Testis (tissue), 2 donors: ENCODE data around the gene NPLOC4.

Experiments
- CTCF ChIP-seq, 3 experiments: fragments of 450-650 bp in 2 of 3; fragments of 200-600 bp in 1 of 3; sonication (generic) in 1 of 3; IDR thresholded peaks; one replicate each; pipeline ENCODE4 v1.5.1; 2016 to 2019; ENCODE audit warnings: antibody characterized with exemption in 3 of 3, mild to moderate bottlenecking in 2 of 3, moderate library complexity in 1 of 3
- POLR2A ChIP-seq: fragments of 450-650 bp; IDR thresholded peaks from one replicate; pipeline ENCODE4 v1.6.1; 2017; ENCODE audit warnings: antibody characterized with exemption, mild to moderate bottlenecking, moderate library complexity

- TF ChIP-seq POLR2A, result no peak
- TF ChIP-seq CTCF (IDR thresholded peaks at IDR 0.05), result no peak
These were observed 24.5 kb downstream of the NPLOC4 start for GRCh38 chr17:81612172-81612970.
